Suppressor macrophage (primary cell): ENCODE measurements around the gene OOSP1.
"Not testable (repeated sequence)": the region's sequence is repeated elsewhere in the genome, so short reads cannot be mapped to it uniquely, and the experiment has no call there.

Experiments
- DNase-seq, 4 experiments: peaks; one replicate each; pipeline ENCODE4 v3.0.0-alpha.2; 2020 to 2022

Gene OOSP1

GRCh38 chr11:59960502-59961381 lies 22.5 kb downstream of the OOSP1 start:
- no peak for DNase-seq

GRCh38 chr11:59962107-59962482 lies 23.9 kb downstream of the OOSP1 start:
- no peak for DNase-seq

- DNase-seq, result no peak
Measured at GRCh38 chr11:59963733-59964132, 25.5 kb downstream of the OOSP1 start, which contains the start of gene OOSP4A. Gene OOSP4A, plus strand, starts transcription at chr11:59964033. Its CDS starts 0 bp downstream, at chr11:59964033.

- DNase-seq, result no peak
Measured at GRCh38 chr11:59965424-59965823, 27.2 kb downstream of the OOSP1 start.

GRCh38 chr11:59966201-59966600 lies 28.0 kb downstream of the OOSP1 start:
- no peak for DNase-seq

GRCh38 chr11:59967677-59968394 lies 29.6 kb downstream of the OOSP1 start:
- no peak for DNase-seq

GRCh38 chr11:59968395-59968783 lies 30.2 kb downstream of the OOSP1 start:
- no peak for DNase-seq

- DNase-seq, result no peak
Measured at GRCh38 chr11:59973097-59973496, 34.9 kb downstream of the OOSP1 start.

GRCh38 chr11:59981106-59981770 lies 43.0 kb downstream of the OOSP1 start:
- DNase-seq, result no peak

- not testable (repeated sequence) for DNase-seq
Measured at GRCh38 chr11:59982037-59982436, 43.8 kb downstream of the OOSP1 start.

GRCh38 chr11:59983212-59983611 lies 45.0 kb downstream of the OOSP1 start:
- no peak for DNase-seq

- no peak for DNase-seq
Measured at GRCh38 chr11:59984368-59984767, 46.1 kb downstream of the OOSP1 start.

- DNase-seq, result no peak
Measured at GRCh38 chr11:59990421-59990820, 52.2 kb downstream of the OOSP1 start.

GRCh38 chr11:59992425-59992824 lies 54.2 kb downstream of the OOSP1 start:
- no peak for DNase-seq

- DNase-seq, result no peak
Measured at GRCh38 chr11:59997800-59998199, 59.6 kb downstream of the OOSP1 start.

- DNase-seq, result no peak
Measured at GRCh38 chr11:59999691-60000090, 61.5 kb downstream of the OOSP1 start.

GRCh38 chr11:60003729-60004128 lies 65.5 kb downstream of the OOSP1 start:
- DNase-seq, result no peak

GRCh38 chr11:60005360-60005759 lies 67.1 kb downstream of the OOSP1 start:
- no peak for DNase-seq
